ENCODE results near the gene NRXN2.

GRCh38 chr11:64600281-64600992 lies 122.6 kb downstream of the NRXN2 start:
- no peak for TF ChIP-seq POLR2AphosphoS5 (IDR thresholded peaks at IDR 0.05; ENCODE audit: low read depth, low read length)
- TF ChIP-seq REST (IDR thresholded peaks at IDR 0.05; ENCODE audit: insufficient read depth in 1 of 2, low read depth in 2 of 2, low read length in 2 of 2) = no peak
- TF ChIP-seq TAF1 (IDR thresholded peaks at IDR 0.05; ENCODE audit: borderline replicate concordance, insufficient read depth, low read length) = no peak
- TF ChIP-seq SIN3A (IDR thresholded peaks at IDR 0.05; ENCODE audit: borderline replicate concordance, insufficient read depth, low read length) = no peak
- TF ChIP-seq FOXP2 (optimal IDR thresholded peaks at IDR 0.05; ENCODE audit: borderline replicate concordance, extremely low read depth, extremely low read length, insufficient read depth) = no peak
